ENCODE data around the gene RBM20. TPM values are rescaled to one million over a fixed set of nuclear protein-coding genes. Genes with fewer than 3 reads are reported as not detected.

RBM20 gene
- total RNA-seq, 2 donors from 2014 or later = 7.8 to 13.9 TPM

DNA sequence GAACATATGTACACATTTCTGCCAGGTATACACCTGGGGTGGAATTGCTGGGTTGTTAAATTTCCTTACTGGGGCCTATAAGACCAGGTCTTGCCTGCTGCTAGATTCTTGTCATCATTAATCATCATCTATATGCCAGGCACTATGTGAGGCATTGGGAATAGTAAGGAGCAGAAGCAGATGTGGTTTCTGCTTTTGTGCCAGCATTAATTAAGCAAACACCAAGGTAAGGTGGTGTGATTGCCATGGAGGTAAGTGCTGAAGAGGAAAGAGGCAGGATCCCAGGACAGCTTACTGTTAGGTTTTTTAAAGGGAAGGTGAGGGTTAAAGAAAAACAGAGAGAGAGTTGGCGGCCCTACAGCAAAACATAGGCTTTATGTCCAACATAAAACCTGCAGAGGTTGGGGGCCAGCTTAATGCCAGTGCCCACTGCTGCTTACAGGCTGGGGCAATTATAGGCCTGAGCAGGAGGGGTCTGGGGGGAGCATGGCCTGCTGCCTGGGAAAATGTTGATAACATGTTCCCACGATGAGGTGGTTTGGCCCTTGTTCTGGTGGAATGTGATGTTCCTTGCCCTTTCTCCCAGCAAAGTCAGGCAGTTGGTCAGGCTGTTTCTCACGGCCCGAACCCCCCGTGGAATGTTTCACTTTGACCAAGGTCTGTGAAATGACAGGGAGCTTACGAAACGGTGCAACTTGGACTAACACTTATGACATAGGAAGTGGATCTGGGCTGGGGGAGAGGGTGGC is 93.9 kb downstream of the RBM20 start:
- Histone ChIP-seq H3K36me3 (no peaks in the 10 kb centered on the region), H3K9me3 (no peaks in the 10 kb centered on the region), H3K27ac (peak overlapping the region; percentile 1 to 52), H3K4me1 (ENCODE audit: control insufficient read depth in 1 of 2, low read depth in 2 of 2) (peaks cover 0 to 34% of the 10 kb centered on the region in 2 donors), H3K4me3 (peak overlapping the region; percentile 46), H3K27me3 (replicated peaks; ENCODE audit: insufficient read depth) (no peaks in the 10 kb centered on the region)
- ATAC-seq (ENCODE audit: insufficient number of reproducible peaks, low FRiP score, low read depth) = peak; percentile 15
- TF ChIP-seq, protein P1, sequence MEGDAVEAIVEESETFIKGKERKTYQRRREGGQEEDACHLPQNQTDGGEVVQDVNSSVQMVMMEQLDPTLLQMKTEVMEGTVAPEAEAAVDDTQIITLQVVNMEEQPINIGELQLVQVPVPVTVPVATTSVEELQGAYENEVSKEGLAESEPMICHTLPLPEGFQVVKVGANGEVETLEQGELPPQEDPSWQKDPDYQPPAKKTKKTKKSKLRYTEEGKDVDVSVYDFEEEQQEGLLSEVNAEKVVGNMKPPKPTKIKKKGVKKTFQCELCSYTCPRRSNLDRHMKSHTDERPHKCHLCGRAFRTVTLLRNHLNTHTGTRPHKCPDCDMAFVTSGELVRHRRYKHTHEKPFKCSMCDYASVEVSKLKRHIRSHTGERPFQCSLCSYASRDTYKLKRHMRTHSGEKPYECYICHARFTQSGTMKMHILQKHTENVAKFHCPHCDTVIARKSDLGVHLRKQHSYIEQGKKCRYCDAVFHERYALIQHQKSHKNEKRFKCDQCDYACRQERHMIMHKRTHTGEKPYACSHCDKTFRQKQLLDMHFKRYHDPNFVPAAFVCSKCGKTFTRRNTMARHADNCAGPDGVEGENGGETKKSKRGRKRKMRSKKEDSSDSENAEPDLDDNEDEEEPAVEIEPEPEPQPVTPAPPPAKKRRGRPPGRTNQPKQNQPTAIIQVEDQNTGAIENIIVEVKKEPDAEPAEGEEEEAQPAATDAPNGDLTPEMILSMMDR (IDR thresholded peaks at IDR 0.05) = no peak
- DNase-seq (ENCODE audit: low spot score) = no peak

DNA sequence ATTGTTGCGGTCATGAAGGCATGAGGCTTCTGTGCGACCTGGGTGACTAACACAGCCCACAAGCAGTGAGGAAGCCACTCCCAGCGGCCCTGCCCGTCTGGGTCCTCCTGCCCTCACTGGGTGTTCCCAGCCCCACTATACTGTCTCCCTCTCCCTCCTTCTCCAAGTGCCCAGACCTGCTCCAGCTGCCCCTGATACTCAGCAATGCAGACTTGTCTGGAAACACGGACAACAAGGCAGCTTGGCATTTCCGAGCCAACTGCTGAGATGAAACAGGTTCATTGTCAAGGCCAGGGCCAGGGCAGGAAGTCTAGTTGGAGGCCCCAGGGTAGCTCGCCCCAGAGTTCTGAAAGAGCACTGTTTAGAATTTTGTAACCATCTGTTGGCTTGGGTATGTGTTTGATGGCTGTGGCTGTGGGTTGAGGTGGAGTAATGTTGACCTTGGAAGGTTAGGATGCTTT is 95.7 kb downstream of the RBM20 start:
- Histone ChIP-seq H3K4me3 (no peak overlapping the region), H3K4me1 (ENCODE audit: control insufficient read depth in 1 of 2, low read depth in 2 of 2) (peaks cover 0 to 24% of the 10 kb centered on the region in 2 donors), H3K36me3 (no peaks in the 10 kb centered on the region), H3K27me3 (replicated peaks; ENCODE audit: insufficient read depth) (no peaks in the 10 kb centered on the region), H3K27ac (no peak overlapping the region), H3K9me3 (no peaks in the 10 kb centered on the region)
- ATAC-seq (ENCODE audit: insufficient number of reproducible peaks, low FRiP score, low read depth) = no peak
- TF ChIP-seq, protein P1 (IDR thresholded peaks at IDR 0.05) = no peak
- DNase-seq (ENCODE audit: low spot score) = no peak

DNA sequence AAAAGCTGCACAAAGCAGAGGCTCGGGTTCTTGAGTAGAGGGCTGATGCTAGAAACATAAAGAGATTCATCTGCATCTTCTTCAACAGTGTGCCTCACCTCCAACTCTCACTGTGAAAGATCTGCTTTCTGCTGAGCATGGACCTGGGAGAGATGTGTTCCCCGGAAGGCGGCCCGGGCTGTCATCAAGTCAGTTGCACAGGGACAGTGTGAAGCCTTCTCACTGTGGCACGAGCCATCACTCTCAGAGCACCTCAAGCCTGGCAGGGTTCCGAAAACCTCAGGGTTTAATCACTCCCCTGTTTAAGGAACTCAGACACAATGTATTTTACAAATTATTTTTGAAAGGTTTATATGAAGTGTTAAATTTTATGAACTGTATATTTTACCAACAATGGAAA is 98.7 kb downstream of the RBM20 start:
- no peak for ATAC-seq (ENCODE audit: insufficient number of reproducible peaks, low FRiP score, low read depth)
- H3K27ac ChIP-seq = no peak overlapping the region
- H3K36me3 ChIP-seq = no peaks in the 10 kb centered on the region
- no peaks in the 10 kb centered on the region for H3K9me3 ChIP-seq
- H3K27me3 ChIP-seq (replicated peaks; ENCODE audit: insufficient read depth) = no peaks in the 10 kb centered on the region
- no peak for DNase-seq (ENCODE audit: low spot score)
- peaks cover 4 to 29% of the 10 kb centered on the region in 2 donors for H3K4me1 ChIP-seq (ENCODE audit: control insufficient read depth in 1 of 2, low read depth in 2 of 2)
- H3K4me3 ChIP-seq = no peak overlapping the region
- TF ChIP-seq, protein P1 (IDR thresholded peaks at IDR 0.05) = no peak

DNA sequence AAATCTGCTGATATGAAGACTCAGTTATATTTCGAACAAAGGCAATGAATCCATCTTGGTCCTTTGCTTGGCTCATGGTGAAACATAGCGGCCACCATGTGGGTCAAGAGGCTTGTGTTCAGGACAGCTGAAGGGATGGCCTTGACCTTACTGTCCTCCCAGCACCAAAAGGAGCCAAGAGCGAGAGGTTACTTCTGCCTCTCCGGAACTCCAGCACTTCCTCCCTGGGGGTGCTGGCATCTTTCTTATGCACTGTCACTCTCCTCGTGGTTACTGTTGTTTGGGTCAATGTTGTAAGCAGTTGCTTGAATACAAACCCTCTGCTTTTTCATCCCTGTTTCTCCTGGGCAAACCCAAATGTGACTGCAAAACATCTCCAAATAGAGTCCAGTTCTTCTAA is 100.6 kb downstream of the RBM20 start:
- H3K27me3 ChIP-seq (replicated peaks; ENCODE audit: insufficient read depth) = no peaks in the 10 kb centered on the region
- no peaks in the 10 kb centered on the region for H3K36me3 ChIP-seq
- ATAC-seq (ENCODE audit: insufficient number of reproducible peaks, low FRiP score, low read depth) (no peak), DNase-seq (ENCODE audit: low spot score) (no peak)
- no peak overlapping the region for H3K4me3 ChIP-seq
- no peaks in the 10 kb centered on the region for H3K9me3 ChIP-seq
- no peak overlapping the region for H3K27ac ChIP-seq
- H3K4me1 ChIP-seq (ENCODE audit: control insufficient read depth in 1 of 2, low read depth in 2 of 2) = peaks cover 7 to 17% of the 10 kb centered on the region in 2 donors
- TF ChIP-seq, protein P1 (IDR thresholded peaks at IDR 0.05) = no peak

DNA sequence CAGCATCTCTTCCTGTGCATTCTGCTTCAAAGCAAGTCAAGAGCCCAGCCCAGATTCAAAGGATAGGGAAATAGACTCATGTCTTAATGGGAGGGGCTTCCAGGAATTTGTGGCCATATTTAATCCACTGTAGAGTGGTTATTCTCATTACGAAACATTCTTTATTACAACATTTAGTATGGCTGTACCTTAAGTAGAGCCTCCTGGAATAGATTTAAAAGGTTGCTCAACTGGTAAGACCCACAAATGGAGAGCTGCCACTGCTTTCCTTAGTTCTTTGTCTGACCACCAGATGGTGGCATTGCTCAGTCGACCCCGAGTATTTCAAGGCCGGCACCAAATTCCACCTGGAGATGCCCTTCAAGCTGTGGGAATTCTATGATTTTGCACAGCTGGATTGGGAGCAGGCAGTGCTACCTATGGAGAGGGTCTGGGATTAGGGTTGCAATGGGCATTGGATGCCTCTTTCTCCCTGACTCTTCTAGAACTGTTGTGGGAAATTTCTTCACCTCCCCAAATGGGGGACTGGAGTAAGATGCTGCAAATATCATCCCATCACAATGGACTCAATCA is 102.2 kb downstream of the RBM20 start:
- Histone ChIP-seq H3K9me3 (no peaks in the 10 kb centered on the region), H3K36me3 (no peaks in the 10 kb centered on the region), H3K27me3 (replicated peaks; ENCODE audit: insufficient read depth) (no peaks in the 10 kb centered on the region), H3K4me3 (no peak overlapping the region), H3K4me1 (ENCODE audit: control insufficient read depth in 1 of 2, low read depth in 2 of 2) (peaks cover 7 to 17% of the 10 kb centered on the region in 2 donors), H3K27ac (no peak overlapping the region)
- DNase-seq (ENCODE audit: low spot score) (no peak), ATAC-seq (ENCODE audit: insufficient number of reproducible peaks, low FRiP score, low read depth) (peak; percentile 68)
- TF ChIP-seq, protein P1 (IDR thresholded peaks at IDR 0.05) = peak; percentile 76
